ENCODE data around the gene ZNF576.

GRCh38 chr19:43640424-43640757, 44.0 kb downstream of the ZNF576 start:
- TF ChIP-seq ZNF891 (CRISPR knock-in tag; IDR thresholded peaks at IDR 0.05) (no peak), ZNF546 (CRISPR knock-in tag; conservative IDR thresholded peaks at IDR 0.05) (no peak), CTCF (CRISPR knock-in tag; IDR thresholded peaks at IDR 0.05) (no peak), TGIF2 (CRISPR knock-in tag; IDR thresholded peaks at IDR 0.05) (no peak), MAFG (CRISPR knock-in tag; IDR thresholded peaks at IDR 0.05) (no peak), BCLAF1 (IDR thresholded peaks at IDR 0.05) (no peak), PHF8 (CRISPR knock-in tag; IDR thresholded peaks at IDR 0.05) (no peak), ARID4A (CRISPR knock-in tag; IDR thresholded peaks at IDR 0.05; ENCODE audit: borderline replicate concordance) (0 out of 2 replicates have a peak, but pooled peaks have one; percentile 2), HHEX (CRISPR knock-in tag; IDR thresholded peaks at IDR 0.05) (no peak)
